ENCODE data around the gene CCDC61.

The CCDC61 gene

DNA sequence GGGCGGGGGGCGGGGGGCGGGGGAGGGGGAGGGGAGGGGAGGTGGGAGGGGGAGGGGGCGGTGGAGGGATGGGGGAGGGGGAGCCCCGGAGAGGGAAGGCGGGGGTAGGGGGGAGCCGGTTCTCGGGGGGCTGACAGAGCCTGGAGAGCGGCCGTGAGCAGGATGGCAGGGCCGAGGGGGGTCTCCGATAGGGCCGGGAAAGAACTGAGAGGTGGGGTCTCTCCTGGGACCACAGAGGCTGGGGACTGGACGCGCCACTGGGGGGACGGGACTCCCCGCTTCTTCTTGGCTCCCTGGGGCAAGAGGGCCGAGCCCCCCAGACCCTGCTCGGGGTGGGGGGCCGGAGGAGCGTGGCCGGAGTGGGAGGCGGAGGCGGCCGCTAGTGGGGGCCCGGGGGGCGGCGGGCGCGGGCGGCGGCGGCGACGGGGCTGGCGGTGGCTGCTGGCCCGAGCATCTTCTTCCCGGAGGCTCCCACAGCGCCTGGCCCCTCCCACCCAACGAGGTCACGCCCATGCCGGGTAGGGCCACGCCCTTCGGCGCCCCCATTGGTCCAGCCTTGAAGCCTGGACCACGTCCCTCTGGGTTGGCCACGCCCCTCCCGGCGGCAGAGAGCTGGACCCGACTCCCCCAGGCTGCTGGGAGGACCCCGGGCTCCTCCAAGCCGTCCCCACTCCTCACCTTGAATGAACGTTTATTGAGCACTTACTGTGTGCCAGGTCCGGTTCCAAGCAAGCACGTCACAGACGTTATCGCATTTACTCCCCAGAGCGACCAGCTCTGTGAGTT, 21.5 kb upstream of the CCDC61 start, which contains the start of gene NOVA2:
NOVA2 (minus strand) TSS at position 313 of the 786 bp plus-strand sequence. CDS start 514 bp downstream, outside the sequence.
- DNase-seq (ENCODE audit: low spot score) = peak; percentile 86

DNA sequence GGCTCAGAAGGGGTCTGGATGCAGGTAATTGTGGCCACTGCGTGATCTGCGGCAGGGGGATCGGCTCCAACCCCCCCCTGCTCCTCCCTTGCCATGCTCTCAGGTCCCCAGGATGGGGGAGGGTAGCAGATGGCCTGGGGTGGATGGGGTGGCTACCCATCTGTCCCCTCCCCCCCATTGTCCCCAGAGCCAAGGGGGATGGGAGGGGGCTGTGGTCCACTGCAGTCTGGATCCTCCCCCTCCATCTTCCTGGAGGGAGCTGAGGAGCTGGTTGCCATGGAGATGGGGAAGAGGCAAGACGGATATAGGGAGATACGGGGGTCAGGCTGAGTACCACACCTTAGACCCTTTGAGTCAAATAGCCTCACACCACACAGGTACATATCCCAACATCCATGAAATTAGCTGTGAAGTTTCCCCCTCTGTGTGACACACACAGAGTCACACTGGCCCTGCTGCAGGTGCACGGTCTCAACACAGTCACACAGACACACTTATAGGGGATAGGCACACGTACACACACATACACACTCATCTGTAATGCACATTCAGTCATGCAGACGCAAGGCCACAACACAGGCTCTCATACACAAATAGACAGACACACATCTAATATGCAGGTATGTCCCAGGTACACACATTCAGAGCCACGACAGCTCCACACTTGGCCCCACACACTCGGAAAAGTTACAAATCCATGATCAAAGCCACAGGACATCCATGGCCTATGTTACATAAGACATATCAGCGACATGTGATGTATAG, 19.8 kb upstream of the CCDC61 start:
- no peak for DNase-seq (ENCODE audit: low spot score)

DNA sequence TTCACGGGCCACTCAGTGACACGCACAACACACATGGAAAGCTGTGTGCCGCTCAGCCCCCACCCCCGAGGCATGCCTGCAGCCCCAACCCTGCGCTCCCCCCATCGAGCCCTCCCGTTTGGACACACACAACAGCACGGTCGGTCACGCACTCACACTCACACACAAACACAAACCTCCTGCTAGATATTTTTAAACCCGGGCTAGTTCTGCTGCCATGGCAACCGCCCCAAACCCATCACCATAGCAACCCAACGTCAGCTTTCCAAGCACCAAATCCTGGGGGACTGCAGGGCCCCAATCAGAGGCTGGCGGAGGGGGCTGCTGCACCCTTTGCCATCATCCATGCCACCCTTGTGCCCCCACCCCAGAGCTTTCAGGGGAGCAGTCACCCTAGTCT, 19.1 kb upstream of the CCDC61 start:
- no peak for DNase-seq (ENCODE audit: low spot score)

DNA sequence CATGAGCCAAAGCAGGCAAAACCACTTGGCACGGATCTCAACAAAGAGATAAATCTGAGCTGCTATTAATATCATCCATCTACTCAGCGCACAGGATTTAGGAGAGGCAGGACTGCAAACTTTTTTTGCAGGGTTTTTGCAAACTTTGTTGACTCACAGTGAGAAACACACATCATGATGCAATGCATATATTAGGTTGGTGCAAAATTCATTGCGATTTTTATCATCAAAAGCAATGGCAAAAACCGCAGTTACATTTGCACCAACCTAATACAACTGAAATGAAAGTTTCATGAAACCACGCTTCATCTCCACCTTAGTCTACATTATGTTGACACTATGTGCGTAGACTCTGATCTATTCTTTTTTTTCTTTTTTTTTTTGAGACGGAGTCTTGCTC, 17.1 kb upstream of the CCDC61 start:
- no peak for DNase-seq (ENCODE audit: low spot score)

DNA sequence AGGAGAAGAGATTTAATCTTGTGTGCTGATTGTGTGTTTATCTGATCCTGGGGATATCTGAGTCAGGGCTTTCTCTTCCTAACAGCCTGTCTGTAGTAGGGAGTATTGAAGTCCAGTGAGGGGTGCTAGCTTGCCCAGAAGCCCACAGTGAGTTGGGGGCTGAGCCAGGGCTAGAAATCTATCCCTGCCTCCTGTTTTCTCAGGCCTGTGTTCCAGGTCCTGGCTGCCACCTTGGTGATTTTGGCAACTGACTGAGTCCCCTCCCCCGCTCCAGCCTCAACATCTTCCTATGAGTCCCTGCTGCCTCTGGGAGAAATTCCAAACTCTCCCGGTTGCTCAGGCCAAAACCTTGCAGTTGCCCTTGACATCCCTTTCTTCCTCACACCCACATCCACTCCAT, 13.9 kb upstream of the CCDC61 start:
- DNase-seq (ENCODE audit: low spot score) = no peak

DNA sequence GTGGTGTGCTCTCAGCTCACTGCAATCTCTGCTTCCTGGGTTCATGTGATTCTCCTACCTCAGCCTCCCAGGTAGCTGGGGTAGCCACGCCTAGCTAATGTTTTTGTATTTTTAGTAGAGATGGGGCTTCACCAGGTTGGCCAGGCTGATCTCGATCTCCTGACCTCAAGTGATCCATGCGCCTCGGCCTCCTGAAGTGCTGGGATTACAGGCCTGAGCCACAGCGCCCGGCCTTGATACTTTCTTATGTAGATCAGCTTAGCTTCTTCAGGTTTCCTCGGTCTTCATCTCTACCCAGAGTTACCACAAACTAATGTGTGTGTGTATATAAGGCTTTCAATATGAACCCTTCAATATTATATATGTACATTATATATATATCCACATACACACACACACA, 9.9 kb upstream of the CCDC61 start:
- no peak for DNase-seq (ENCODE audit: low spot score)

DNA sequence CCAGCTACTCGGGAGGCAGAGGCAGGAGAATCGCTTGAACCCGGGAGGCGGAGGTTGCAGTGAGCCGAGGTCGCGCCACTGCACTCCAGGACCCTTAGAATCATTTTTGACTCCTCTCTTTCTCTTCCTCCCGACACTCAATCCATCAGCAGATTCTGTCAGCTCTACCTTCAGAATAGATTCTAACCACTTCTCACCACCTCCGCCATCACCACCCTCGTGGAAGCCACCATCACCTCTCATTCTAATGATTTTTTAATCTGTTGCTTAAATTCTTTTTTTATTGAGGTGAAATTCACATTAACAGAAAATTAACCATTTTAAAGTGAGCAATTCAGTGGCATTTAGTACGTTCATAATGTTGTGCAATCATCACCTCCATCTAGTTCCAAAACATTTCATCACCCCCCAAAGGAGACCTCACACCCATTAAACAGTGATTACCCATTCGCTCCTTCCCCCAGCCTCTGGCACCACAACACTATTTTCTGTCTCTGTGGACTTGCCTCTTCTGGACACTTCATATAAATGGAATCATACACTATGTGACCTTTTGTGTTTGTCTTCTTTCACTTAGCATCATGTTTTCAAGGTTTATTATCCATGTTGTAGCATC, 5.0 kb upstream of the CCDC61 start:
- no peak for DNase-seq (ENCODE audit: low spot score)

DNA sequence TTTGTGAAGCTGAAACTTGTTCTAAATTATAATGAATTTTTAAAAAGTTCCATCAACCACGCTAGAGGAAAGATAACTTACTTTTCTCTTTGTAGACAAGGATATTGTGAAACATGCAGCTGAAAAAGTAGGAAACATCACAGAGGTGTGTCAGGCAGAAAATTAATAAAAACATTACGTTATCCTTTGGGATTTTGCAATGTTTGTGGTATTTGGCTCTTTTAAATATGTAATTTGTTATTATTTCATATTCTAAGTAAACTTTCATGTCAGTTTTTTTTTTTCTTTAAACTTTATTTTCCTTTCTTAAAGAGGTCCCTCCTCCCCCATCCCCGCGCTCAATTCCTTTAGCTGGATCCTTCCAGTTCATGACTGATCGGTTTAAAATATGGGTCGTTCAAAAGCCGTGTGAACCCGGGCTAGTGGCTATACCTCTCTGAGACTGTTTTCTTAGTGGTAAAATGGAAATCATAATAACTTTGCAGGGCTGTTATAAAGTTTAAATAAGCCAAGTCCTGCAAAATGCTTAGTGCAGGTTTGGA, 740 bp upstream of the CCDC61 start:
- no peak for DNase-seq (ENCODE audit: low spot score)

DNA sequence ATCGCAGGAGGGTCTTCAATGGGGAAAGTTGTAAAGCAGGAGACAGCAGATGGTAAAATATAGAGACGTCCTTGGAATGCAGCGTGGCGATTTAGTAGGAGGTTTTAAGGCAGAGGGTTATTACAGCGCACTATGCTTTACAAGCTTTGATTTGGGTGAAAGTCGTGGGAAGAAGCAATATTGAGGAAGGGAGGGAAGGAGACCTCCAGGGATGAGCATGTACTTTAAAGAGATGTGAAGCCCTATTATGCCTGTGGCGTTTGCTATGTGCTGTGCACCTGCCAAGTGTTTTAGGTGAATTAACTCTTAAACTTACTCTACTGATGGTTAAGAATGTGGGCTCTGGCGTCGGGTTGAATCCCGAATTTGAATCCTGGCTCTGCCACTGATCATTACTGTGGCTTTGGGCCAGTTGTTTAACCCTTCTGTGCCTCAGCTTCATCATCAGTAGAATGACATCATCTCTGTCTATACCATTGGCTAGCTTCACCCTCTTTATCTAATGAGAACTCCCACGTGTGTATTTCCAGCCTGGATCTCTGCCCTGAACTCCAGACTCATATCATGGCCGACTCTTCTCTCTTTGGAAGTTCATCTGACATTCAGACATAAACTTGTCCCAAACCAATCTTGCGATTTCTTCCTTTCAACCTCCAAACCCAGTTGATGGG, 583 bp downstream of the CCDC61 start:
- DNase-seq (ENCODE audit: low spot score) = no peak

DNA sequence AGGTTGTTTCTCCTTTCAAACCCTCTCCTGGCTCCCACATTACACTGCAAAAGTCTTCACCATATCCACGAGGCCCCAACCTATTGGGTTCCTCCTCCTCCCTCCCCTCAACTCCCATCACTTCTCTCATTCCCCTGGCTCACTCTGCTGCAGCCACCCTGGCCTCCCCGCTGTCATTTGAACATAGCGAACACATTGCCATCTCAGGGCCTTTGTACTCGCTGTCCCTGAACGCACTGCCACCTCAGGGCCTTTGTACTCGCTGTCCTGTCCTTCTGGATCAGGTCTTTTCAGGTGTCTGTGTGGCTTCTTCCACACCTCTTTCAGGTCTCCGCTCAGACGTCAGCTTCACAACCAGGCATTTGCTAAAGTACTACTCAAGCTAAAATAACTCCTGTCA, 1.7 kb downstream of the CCDC61 start:
- DNase-seq (ENCODE audit: low spot score) = no peak

DNA sequence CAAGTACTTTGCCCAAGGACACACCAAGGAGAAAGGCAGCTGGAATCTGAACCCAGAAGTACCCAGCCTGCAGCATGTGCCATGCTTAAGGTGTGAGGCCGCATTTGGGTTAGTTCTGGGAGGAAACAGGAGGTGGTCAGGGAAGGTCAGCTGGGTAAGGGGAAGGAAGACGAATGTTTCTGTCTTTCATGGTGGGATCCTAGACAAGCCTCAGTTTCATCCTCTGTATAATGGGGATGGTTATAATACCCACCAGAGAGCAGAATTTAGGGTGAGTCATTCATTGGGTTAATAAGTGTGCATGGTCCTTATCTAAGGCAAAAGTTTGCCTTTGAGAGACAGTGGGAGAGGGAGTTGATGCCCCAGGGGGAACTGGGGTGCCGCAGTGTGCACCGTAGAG, 3.6 kb downstream of the CCDC61 start:
- DNase-seq (ENCODE audit: low spot score) = no peak

DNA sequence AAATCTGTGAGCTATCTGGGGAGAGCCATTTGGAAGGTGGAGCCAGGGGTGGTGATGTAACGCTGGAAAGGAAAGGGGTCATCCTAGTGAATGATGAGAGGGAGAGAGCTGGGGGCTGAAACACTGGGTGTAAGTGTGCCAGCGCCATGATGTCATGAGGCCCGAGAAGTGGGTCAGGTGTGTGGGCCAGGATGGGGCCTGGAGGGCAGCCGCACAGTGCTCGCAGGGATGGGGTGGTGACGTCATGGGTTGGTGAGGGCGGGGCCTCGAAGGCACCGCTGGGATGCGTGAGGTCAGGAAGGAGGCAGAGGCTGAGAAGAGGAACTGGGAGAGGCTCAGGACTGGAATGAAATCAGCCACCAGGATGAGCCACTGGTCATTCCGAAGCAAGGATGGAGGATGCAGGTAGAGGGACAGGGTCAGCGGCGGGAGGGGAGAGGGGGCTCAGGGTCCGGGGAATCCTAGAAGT, 4.4 kb downstream of the CCDC61 start:
- DNase-seq (ENCODE audit: low spot score) = no peak

DNA sequence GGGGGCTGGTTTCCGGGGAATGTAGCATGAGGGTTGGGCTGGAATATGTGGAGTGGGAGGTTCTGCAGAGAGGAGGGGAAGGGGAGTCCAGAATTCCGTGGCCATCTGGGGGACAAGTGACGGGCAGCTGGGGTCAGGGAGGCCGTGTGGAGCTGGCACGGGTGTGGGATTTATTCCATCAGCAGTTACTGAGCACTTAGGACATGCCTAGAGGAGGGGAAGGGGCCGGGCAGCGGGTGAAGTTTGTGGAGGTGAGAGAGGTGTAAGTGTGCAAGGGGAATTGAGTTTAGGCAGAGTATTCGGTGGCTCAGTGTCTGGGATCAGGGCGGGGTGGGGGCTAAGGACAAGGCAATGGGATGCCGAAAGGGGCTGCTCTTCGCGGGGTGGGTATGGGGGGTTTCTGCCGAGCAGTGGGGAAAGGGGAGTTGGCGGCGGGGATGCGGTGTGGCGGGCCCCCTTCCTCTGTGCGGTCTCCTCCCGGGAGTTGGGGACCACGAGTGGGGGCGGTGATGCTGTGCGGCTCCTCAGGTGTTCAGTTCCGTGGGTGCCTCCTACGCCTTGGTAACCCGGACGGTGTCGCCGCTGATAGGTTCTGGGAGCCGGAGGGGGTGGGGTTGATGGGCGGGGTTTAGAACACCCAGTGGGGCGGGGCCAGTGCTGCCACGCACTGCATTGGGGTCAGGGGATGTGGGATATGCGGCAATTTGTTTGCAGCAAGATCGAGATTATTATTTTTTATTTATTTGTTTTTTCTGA, 5.4 kb downstream of the CCDC61 start:
- peak; percentile 58 for DNase-seq (ENCODE audit: low spot score)

DNA sequence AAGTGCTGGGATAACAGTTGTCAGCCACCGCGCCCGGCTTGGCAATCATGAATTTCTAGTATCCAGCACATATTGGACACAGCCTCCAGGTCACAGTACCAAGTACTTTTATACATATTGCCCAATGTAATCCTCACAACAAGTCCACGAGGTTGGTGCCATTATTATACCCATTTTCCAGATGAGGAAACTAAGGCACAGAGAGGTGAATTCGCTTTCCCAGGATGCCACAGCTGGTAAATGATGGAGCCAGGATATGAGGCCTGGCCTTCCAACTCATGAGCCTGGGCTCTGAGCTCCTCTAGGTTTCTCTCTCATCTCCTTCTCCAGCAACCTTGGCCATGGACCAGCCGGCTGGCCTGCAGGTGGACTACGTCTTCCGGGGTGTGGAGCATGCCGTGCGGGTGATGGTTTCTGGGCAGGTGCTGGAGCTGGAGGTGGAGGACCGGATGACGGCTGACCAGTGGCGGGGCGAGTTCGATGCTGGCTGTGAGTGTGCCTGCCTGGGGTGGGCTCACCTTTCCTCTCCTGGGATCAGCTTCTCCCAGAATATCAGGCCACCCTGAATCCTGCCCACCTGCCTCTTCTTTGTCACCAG, 7.5 kb downstream of the CCDC61 start:
- no peak for DNase-seq (ENCODE audit: low spot score)

DNA sequence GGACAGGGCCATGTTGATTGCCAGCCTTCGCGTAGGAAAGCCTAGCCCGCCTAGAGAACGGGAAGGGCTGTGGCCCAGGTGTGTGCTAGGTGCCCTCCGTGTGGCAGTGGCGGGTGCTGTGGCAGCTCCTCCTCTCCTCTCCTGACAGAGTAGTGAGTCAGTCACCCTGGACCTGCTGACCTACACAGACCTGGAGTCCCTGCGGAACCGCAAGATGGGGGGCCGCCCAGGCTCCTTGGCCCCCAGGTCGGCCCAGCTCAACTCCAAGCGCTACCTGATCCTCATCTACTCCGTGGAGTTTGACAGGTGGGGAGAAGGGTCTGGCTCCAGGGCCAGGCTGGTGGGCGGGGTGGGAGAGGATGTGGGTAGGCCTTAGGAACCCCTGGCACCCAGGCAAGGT, 11.1 kb downstream of the CCDC61 start:
- DNase-seq (ENCODE audit: low spot score) = no peak

DNA sequence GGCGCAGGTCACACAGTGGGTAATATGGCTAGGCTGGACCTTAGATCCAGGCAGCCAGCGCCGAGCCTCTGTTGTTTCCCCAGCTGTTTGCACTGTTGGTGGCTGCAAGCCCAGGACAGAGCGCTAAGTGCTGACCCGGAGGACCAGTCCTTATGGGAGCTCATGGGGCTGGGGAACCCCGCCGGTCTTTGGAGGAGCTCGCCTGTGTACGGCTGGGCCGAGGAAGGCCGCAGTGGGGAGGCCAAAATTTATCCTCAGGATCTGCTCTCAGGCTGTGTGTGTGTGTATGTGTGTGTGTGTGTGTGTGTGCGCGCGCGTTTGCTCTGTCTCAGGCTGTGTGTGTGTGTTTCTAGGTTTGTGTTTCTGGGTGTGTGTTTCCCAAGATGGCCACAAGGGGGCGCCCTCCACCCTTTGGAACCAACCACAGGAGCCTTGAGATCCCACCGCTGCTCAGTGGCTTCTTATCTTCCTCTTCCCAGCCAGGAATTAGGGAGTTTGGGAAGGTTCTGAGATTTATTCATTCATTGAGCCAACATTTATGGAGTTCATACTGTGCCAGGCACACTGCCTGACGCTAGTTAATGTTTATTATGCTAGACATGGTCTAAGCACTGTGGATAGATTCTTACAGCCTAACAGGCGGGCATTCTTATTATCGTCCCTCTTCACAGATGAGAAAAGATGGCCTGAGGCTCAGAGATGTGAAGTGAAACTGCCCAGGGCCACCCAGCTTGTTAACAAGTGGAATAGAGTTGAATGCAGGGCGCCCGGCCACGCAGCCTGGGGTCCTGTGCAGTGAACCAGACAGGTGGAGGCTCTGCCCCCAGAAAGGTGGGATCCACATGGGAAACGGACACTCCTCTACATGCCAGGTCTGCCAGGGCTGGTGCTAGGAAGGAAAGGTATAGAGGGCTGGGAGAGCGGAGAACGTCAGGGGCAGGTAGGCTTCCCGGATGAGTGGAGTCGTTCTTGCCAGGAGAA, 14.6 kb downstream of the CCDC61 start:
- DNase-seq (ENCODE audit: low spot score) = peak; percentile 78

DNA sequence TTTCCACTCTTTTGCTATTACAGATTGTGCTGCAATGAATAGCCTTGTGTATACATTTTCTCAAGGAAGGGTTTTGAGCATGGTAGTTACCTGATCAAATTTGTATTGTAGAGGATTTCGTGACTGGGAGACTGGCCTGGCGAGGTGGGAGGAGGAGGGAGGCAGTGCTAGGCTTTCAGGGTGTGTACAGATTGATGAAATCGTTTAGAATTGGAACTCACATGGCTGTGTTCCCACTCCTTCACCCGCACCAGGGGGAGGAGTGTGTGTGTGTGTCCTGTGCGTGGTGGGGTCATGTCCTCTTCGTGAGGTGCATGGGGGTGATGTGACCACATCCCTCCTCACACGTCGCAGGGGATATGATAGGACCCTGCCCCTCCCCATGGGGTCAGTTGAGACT, 19.3 kb downstream of the CCDC61 start:
- DNase-seq (ENCODE audit: low spot score) = no peak

DNA sequence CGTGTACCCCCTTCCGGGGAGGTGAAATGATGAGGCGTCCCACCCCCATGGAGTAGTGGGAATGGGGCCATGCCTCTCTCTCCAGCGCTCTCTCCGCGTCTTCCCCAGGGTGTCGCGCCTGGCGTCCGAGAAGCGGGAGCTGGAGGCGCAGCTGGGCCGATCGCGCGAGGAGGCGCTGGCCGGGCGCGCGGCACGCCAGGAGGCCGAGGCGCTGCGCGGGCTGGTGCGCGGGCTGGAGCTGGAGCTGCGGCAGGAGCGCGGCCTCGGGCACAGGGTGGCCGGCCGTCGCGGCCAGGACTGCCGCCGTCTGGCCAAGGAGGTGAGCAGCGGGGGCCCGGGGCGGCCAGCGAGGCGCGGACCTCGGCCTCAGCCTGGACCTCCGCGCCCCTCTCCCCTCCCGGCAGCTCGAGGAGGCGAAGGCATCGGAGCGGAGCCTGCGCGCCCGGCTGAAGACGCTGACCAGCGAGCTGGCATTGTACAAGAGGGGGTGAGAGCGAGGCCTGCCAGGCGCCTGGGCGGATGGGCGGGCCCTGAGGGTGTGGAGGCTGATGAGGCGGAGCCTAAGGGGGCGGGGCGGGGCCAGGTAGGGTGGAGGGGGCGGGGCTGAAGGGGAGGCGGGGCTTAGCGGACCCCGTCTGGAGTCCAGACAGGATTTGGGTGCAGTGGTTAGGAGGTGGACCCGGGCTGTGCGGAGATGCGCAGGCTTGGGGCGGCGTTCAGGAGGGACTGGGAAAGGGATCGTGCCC, 19.8 kb downstream of the CCDC61 start:
- DNase-seq (ENCODE audit: low spot score) = no peak

All from NAMALWA (cell line).